Measurements from ENCODE around the gene PROSER3.

DNA sequence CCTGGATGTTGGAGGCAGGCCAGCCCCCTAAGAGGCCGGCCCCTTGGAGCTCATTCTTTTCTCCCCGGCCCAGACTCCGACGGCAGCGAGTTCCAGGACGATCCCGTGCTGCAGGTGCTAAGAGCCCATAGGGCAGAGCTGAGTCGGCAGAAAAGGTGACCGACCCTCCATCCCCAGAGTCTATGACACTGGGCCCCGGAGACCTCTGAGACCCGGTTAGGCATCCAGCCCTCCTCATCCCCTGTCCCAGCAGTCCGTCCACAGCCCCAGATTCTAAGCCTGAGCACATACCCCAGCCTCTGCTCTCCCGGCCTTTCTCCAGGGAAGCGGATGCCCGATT lies 10.1 kb downstream of the PROSER3 start:
- TF ChIP-seq, protein P1, sequence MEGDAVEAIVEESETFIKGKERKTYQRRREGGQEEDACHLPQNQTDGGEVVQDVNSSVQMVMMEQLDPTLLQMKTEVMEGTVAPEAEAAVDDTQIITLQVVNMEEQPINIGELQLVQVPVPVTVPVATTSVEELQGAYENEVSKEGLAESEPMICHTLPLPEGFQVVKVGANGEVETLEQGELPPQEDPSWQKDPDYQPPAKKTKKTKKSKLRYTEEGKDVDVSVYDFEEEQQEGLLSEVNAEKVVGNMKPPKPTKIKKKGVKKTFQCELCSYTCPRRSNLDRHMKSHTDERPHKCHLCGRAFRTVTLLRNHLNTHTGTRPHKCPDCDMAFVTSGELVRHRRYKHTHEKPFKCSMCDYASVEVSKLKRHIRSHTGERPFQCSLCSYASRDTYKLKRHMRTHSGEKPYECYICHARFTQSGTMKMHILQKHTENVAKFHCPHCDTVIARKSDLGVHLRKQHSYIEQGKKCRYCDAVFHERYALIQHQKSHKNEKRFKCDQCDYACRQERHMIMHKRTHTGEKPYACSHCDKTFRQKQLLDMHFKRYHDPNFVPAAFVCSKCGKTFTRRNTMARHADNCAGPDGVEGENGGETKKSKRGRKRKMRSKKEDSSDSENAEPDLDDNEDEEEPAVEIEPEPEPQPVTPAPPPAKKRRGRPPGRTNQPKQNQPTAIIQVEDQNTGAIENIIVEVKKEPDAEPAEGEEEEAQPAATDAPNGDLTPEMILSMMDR (IDR thresholded peaks at IDR 0.05): no peak
- TF ChIP-seq EP300 (IDR thresholded peaks at IDR 0.05) (no peak), POLR2A (IDR thresholded peaks at IDR 0.05) (no peak)

Measured in suprapubic skin (tissue), 3 donors.